Breast epithelium (tissue), 3 donors: ENCODE results near the gene USHBP1.

Experiments used
- POLR2A ChIP-seq: fragments of 450-650 bp; IDR thresholded peaks from one replicate; pipeline ENCODE4 v1.6.1; 2016; ENCODE audit warnings: antibody characterized with exemption, mild to moderate bottlenecking, moderate library complexity
- POLR2AphosphoS5 ChIP-seq, 3 donors: sonication (generic); formaldehyde crosslinking; IDR thresholded peaks; one replicate each; pipeline ENCODE4 v1.6.1; 2017; ENCODE audit warnings: antibody characterized with exemption in 3 of 3
- TF ChIP-seq, protein P1 (sequence below), 3 donors: fragments of 450-650 bp; IDR thresholded peaks; one replicate each; pipeline ENCODE4 v1.5.1; 2016 to 2017; ENCODE audit warnings: antibody characterized with exemption in 3 of 3, mild to moderate bottlenecking in 3 of 3, moderate library complexity in 3 of 3

DNA sequence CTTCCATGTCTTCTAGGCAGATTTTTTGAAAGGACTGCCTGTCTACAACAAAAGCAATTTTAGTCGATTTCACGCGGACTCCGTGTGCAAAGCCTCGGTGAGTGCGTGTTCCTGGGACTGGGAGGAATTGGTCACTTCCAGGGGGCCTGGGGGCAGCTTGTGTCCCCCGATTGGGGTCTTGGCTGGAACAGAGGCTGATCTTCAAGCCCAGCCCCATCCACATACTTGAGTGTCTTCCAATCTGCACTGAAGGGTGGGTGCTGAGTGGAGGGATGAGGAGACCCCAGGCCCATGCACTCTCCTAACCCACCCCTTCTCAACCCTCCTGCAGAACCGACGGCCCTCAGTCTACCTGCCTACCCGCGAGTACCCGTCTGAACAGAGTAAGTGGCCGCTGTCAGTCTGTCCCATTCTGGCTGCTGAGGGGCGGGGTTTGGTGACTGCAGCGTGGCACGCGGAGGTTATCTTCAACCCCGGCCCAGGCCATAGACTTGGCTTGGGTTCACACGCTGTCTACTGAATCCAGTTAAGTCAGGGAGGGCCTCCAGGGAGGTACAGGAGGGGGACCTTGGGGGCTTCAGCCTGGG is 49.6 kb upstream of the USHBP1 start:
- no peak for TF ChIP-seq POLR2A
- TF ChIP-seq, protein P1, sequence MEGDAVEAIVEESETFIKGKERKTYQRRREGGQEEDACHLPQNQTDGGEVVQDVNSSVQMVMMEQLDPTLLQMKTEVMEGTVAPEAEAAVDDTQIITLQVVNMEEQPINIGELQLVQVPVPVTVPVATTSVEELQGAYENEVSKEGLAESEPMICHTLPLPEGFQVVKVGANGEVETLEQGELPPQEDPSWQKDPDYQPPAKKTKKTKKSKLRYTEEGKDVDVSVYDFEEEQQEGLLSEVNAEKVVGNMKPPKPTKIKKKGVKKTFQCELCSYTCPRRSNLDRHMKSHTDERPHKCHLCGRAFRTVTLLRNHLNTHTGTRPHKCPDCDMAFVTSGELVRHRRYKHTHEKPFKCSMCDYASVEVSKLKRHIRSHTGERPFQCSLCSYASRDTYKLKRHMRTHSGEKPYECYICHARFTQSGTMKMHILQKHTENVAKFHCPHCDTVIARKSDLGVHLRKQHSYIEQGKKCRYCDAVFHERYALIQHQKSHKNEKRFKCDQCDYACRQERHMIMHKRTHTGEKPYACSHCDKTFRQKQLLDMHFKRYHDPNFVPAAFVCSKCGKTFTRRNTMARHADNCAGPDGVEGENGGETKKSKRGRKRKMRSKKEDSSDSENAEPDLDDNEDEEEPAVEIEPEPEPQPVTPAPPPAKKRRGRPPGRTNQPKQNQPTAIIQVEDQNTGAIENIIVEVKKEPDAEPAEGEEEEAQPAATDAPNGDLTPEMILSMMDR (IDR thresholded peaks at IDR 0.05): no peak
- TF ChIP-seq POLR2AphosphoS5 (IDR thresholded peaks at IDR 0.05): no peak
